PC-3 (cell line): Measurements from ENCODE around the gene NYAP1.

Source experiments
- EZH2 ChIP-seq: fragments of 300-600 bp; sonication (generic); IDR thresholded peaks from one replicate; pipeline ENCODE4 v1.6.1; 2017; ENCODE audit warnings: antibody characterized with exemption, mild to moderate bottlenecking, low read length; ENCODE audit not compliant: unreplicated experiment
- EZH2phosphoT487 ChIP-seq: fragments of 300-600 bp; sonication (generic); IDR thresholded peaks from 2 replicates; pipeline ENCODE4 v1.6.1; 2018; ENCODE audit warnings: mild to moderate bottlenecking, antibody characterized with exemption, low read length, borderline replicate concordance
- TF ChIP-seq, protein P1 (sequence below): fragments of 300-600 bp; sonication (generic); conservative IDR thresholded peaks from 2 replicates; pipeline ENCODE4 v1.5.1; 2017; ENCODE audit warnings: antibody characterized with exemption, low read depth, mild to moderate bottlenecking, low read length

GRCh38 chr7:100509231-100509630 lies 25.5 kb downstream of the NYAP1 start:
- TF ChIP-seq, protein P1, sequence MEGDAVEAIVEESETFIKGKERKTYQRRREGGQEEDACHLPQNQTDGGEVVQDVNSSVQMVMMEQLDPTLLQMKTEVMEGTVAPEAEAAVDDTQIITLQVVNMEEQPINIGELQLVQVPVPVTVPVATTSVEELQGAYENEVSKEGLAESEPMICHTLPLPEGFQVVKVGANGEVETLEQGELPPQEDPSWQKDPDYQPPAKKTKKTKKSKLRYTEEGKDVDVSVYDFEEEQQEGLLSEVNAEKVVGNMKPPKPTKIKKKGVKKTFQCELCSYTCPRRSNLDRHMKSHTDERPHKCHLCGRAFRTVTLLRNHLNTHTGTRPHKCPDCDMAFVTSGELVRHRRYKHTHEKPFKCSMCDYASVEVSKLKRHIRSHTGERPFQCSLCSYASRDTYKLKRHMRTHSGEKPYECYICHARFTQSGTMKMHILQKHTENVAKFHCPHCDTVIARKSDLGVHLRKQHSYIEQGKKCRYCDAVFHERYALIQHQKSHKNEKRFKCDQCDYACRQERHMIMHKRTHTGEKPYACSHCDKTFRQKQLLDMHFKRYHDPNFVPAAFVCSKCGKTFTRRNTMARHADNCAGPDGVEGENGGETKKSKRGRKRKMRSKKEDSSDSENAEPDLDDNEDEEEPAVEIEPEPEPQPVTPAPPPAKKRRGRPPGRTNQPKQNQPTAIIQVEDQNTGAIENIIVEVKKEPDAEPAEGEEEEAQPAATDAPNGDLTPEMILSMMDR: no peak
- no peak for TF ChIP-seq EZH2phosphoT487
- no peak for TF ChIP-seq EZH2
